ENCODE results near the gene MROH9.

Gene MROH9

DNA sequence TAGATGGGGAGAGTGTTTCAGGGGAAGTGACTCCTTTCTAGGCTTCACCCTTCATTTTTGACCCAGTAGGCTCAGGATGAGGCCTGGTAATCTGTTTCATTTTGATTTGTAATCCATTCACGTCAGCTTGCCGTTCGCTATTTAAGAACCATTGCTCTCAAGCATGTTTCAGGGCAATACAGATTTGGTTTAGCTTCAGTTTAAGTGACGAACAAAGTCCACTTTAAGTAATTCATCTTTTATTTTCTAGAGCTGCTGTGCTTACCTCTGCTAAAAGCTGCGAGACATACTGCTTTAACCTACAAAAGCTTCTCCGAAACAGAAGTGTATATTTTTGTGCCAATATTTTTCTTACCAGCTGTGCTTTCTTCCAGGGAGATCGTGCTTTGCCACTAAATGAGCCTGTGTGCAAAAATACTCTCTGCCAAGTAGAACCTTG, 146.4 kb downstream of the MROH9 start:
- DNase-seq (ENCODE audit: low read depth, low spot score), result no peak

- DNase-seq (ENCODE audit: low read depth, low spot score), result no peak
Measured at GRCh38 chr1:171082606-171083005, 147.3 kb downstream of the MROH9 start.

DNA sequence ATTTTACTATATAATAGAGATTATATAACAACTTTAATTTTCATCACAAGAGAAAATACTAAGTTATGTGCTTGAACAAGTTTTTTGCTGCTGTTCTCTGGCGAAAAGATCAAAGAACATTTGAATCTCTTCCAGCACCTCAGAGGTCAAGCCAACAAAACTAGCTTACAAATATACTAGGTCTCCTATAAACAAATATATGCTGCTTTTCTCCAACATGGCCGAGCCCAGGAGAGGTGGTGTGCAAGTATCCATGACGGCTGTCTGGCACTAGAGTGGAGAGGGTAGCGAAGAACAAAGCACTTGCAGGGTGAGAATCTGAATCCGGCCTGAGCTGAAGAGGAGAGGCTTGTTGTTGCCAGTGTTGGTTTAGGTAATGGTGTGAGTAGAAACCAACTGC, 147.9 kb downstream of the MROH9 start:
- DNase-seq (ENCODE audit: low read depth, low spot score), result no peak

- no peak for DNase-seq (ENCODE audit: low read depth, low spot score)
Measured at GRCh38 chr1:171084091-171084490, 148.8 kb downstream of the MROH9 start.

DNA sequence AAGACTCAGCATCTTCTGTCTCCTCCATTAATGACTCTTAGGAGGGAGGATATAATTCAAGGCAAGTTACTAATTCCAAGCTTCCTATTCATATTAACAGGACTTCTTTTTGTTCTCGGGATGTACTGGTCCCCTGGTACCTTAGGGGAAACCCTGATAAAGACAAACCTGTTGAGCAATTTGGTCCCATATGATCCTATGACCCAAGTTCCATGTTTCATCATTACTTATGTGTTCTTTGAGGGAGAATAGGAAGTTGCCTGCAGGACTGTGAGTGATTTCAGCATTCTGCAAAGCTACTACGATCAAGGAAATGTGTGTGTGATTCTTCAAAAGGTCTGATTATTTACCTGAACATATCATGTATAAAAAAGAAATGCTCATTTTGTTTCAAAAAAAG, 149.5 kb downstream of the MROH9 start:
- no peak for DNase-seq (ENCODE audit: low read depth, low spot score)

- no peak for DNase-seq (ENCODE audit: low read depth, low spot score)
Measured at GRCh38 chr1:171087896-171088295, 152.6 kb downstream of the MROH9 start.

GRCh38 chr1:171090604-171091003, 155.3 kb downstream of the MROH9 start, which contains the start of gene FMO3:
TSS of gene FMO3 (plus strand) at chr1:171090905. CDS start at chr1:171092659, 1,754 bp downstream.
- no peak for DNase-seq (ENCODE audit: low read depth, low spot score)

DNA sequence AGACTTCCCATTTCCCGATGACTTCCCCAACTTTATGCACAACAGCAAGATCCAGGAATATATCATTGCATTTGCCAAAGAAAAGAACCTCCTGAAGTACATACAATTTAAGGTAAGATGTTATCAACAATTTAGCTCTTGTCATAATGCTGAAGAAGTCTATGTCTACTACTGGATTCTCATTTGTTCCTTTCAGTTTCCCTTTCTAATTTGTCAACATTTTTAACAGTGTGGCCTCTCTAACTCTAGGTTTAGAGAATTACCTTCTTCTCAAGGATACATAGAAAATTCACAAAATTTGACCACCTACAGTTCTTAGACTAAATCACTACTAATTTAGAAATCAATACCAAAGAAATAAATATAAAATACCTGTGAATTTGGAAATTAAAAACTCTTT, 168.5 kb downstream of the MROH9 start:
- no peak for DNase-seq (ENCODE audit: low read depth, low spot score)

GRCh38 chr1:171107262-171107940, 172.1 kb downstream of the MROH9 start:
- DNase-seq (ENCODE audit: low read depth, low spot score), result no peak

- no peak for DNase-seq (ENCODE audit: low read depth, low spot score)
Measured at GRCh38 chr1:171107969-171108368, 172.6 kb downstream of the MROH9 start.

- DNase-seq (ENCODE audit: low read depth, low spot score), result no peak
Measured at GRCh38 chr1:171109966-171110365, 174.6 kb downstream of the MROH9 start.

DNA sequence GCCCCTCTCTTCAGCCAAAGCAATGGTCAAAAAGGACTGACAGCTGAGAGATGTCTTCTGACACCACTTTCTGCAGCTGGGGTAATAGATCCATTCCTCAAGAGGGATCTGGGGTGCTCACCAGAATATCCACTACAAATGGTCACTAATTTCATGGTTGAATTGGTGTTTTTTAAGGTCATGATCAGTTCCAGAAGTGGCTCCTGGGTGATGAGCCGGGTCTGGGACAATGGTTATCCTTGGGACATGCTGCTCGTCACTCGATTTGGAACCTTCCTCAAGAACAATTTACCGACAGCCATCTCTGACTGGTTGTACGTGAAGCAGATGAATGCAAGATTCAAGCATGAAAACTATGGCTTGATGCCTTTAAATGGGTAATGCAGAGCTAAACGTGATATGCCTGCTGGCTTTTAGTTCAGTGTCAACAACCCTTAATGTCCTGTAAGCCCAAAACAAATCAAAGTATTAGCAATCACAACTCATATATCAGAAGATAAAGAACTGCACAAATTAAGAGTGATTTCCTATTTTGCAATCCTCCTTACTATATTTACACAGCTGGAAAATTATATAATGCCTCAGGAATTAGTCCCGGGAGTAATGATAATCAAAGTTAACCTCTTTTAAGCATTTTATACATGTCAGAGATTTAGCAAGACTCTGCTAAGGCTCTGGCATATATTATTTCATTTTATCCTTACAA, 175.4 kb downstream of the MROH9 start:
- no peak for DNase-seq (ENCODE audit: low read depth, low spot score)

- DNase-seq (ENCODE audit: low read depth, low spot score), result no peak
Measured at GRCh38 chr1:171112119-171112518, 176.8 kb downstream of the MROH9 start.

- no peak for DNase-seq (ENCODE audit: low read depth, low spot score)
Measured at GRCh38 chr1:171113382-171113781, 178.0 kb downstream of the MROH9 start.

All from brain pericyte (primary cell).